GM12878 (cell line): Measurements from ENCODE around the gene TIGD1. TPM values are rescaled to one million over a fixed set of nuclear protein-coding genes. Genes with fewer than 3 reads are reported as not detected.

Source experiments
- ATAC-seq: fragments of 200-7000 bp; cut with Tn5 transposase; 3 replicates; pipeline ENCODE4 v1.9.1; 2020; ENCODE audit warnings: mild to moderate bottlenecking, moderate library complexity
- BruUV-seq: library from RNA; stranded (reverse); fragments of 400-500 nt; replicated peaks from 2 replicates; lab custom pipeline; 2021; lab: Mats Ljungman, UMichigan
- CTCF ChIA-PET: fragments of 300-600 bp; sonication (Branson Sonifier 250); formaldehyde crosslinking; extraction: SDS; loops from one replicate; lab custom pipeline; 2021; ENCODE audit warnings: inconsistent platforms; lab: Yijun Ruan, JAX
- POLR2A ChIA-PET: fragments of 350-600 bp; formaldehyde crosslinking; extraction: SDS; loops from one replicate; lab custom pipeline; 2021; ENCODE audit warnings: inconsistent platforms; lab: Charles Lee
- RAD21 ChIA-PET: fragments of 300-600 bp; sonication (Branson Sonifier 250); formaldehyde crosslinking; loops from one replicate; lab custom pipeline; 2023; ENCODE audit warnings: antibody characterized with exemption; ENCODE audit not compliant: unreplicated experiment; lab: Charles Lee
- SMC1A ChIA-PET: fragments of 300-600 bp; sonication (Branson Sonifier 250); formaldehyde crosslinking; loops from one replicate; lab custom pipeline; 2023; ENCODE audit not compliant: unreplicated experiment, uncharacterized antibody; lab: Charles Lee
- DNase-seq: peaks from one replicate; pipeline ENCODE4 v3.0.0-alpha.2; 2011; ENCODE audit warnings: low read depth, low spot score
- FAIRE-seq: peaks from 3 replicates; lab custom pipeline; 2011; peaks lifted over from hg19 to GRCh38; lab: Jason Lieb, UNC
- H2AFZ ChIP-seq: 2 replicates; pipeline ENCODE4 v1.6.0; 2011; ENCODE audit warnings: low read depth, low read length, control low read depth; ENCODE audit not compliant: control insufficient read depth
- H3K27ac ChIP-seq: 2 replicates; pipeline ENCODE4 v1.5.1; 2011; ENCODE audit warnings: control low read depth; ENCODE audit not compliant: control insufficient read depth, insufficient read depth
- H3K27me3 ChIP-seq, 2 experiments: replicated peaks in 1 of 2; 2 replicates each; pipeline versions ENCODE4 v1.6.0 to v1.6.1; 2011; ENCODE audit warnings: low read length in 1 of 2; ENCODE audit not compliant: control insufficient read depth in 2 of 2, insufficient read depth in 2 of 2
- H3K36me3 ChIP-seq, 2 experiments: 2 replicates each; pipeline ENCODE4 v1.5.1; 2011; ENCODE audit warnings: low read length in 1 of 2; ENCODE audit not compliant: control insufficient read depth in 2 of 2, insufficient read depth in 2 of 2
- H3K4me1 ChIP-seq: 2 replicates; pipeline ENCODE4 v1.6.1; 2011; ENCODE audit warnings: mild to moderate bottlenecking, low read length, moderate library complexity, mixed read lengths; ENCODE audit not compliant: control insufficient read depth, insufficient read depth
- H3K4me2 ChIP-seq: 2 replicates; pipeline ENCODE4 v1.6.0; 2011; ENCODE audit warnings: control low read depth; ENCODE audit not compliant: control insufficient read depth, insufficient read depth
- H3K4me3 ChIP-seq: fragments of 200-600 bp; sonication (generic); 2 replicates; pipeline ENCODE4 v1.5.1; 2016
- H3K79me2 ChIP-seq: 2 replicates; pipeline ENCODE4 v1.6.0; 2011; ENCODE audit warnings: low read length; ENCODE audit not compliant: control insufficient read depth, insufficient read depth
- H3K9ac ChIP-seq: 2 replicates; pipeline ENCODE4 v1.8.0; 2011; ENCODE audit warnings: low read length, control low read depth, mixed read lengths; ENCODE audit not compliant: control insufficient read depth, insufficient read depth
- H3K9me3 ChIP-seq: replicated peaks from 3 replicates; pipeline ENCODE4 v1.5.1; 2011; ENCODE audit warnings: mild to moderate bottlenecking, low read length; ENCODE audit not compliant: control insufficient read depth, insufficient read depth
- H4K20me1 ChIP-seq: 2 replicates; pipeline ENCODE4 v1.6.0; 2011; ENCODE audit not compliant: control insufficient read depth, insufficient read depth
- CBFB ChIP-seq: IDR thresholded peaks from 2 replicates; pipeline ENCODE4 v1.6.1; 2016; ENCODE audit warnings: antibody characterized with exemption, low read depth
- CHD2 ChIP-seq: IDR thresholded peaks from 2 replicates; pipeline ENCODE4 v1.6.1; 2011; ENCODE audit warnings: low read depth, low read length, improper control_type of control experiment, borderline replicate concordance
- KAT2A ChIP-seq: conservative IDR thresholded peaks from 2 replicates; pipeline ENCODE4 v1.6.1; 2011; ENCODE audit warnings: low read depth, low read length; ENCODE audit not compliant: control insufficient read depth
- MYC ChIP-seq: IDR thresholded peaks from 2 replicates; pipeline ENCODE4 v1.6.1; 2011; ENCODE audit warnings: mild to moderate bottlenecking, low read length, moderate library complexity, inconsistent platforms; ENCODE audit not compliant: insufficient read depth, insufficient replicate concordance, insufficient read length, severe bottlenecking
- POU2F2 ChIP-seq: IDR thresholded peaks from 3 replicates; pipeline ENCODE4 v1.6.1; 2011; ENCODE audit warnings: low read depth, mild to moderate bottlenecking, low read length, borderline replicate concordance
- RAD51 ChIP-seq: fragments of 450-650 bp; IDR thresholded peaks from 2 replicates; pipeline ENCODE4 v1.6.1; 2016; ENCODE audit warnings: moderate library complexity, mild to moderate bottlenecking, inconsistent platforms
- RUNX3 ChIP-seq: IDR thresholded peaks from 2 replicates; pipeline ENCODE4 v1.6.1; 2012; ENCODE audit warnings: low read length, inconsistent platforms
- WGBS: methylation state at CpG from one replicate; pipeline ENCODE4 v1.1.6; 2016; ENCODE audit warnings: low lambda C conversion rate; ENCODE audit not compliant: insufficient replicate concordance, insufficient coverage; ENCODE audit errors: missing lambda C conversion rate; 5-methylcytosine and 5-hydroxymethylcytosine counted together
- in situ Hi-C: fragments of 300-500 bp; cut with MboI; formaldehyde crosslinking; loops from 9 replicates; pipeline ENCODE4 v1.14.3; 2018; ENCODE audit warnings: mixed read lengths
- intact Hi-C: fragments of 100-400 bp; cut with micrococcal nuclease; formaldehyde crosslinking; loops from one replicate; pipeline ENCODE4 v1.14.2; 2022; ENCODE audit not compliant: unreplicated experiment
- polyA plus RNA-seq, 11 experiments: library from polyadenylated mRNA; depleted of rRNA in 4 of 11; unstranded in 6 of 11; stranded (reverse) in 5 of 11; fragments of >200 nt; fragmentation: Nextera tagmentation in 4 of 11; fragmentation: Illumina TruSeq in 1 of 11; extraction: Ambion mirVana in 4 of 11; extraction: Trizol in 1 of 11; gene quantifications; 1 replicate in 1 of 11; 2 replicates in 10 of 11; pipeline versions ENCODE4 v1.2.1 to v1.2.3, GENCODE V29; 2011 to 2016; ENCODE audit warnings: inconsistent platforms in 2 of 11, missing spikeins in 2 of 11, low read depth in 1 of 11
- total RNA-seq, 4 experiments: library from RNA; depleted of rRNA in 3 of 4; stranded (reverse); fragments of >200 nt in 3 of 4; fragmentation: Illumina TruSeq in 1 of 4; extraction: Trizol in 1 of 4; gene quantifications; 2 replicates each; pipeline versions ENCODE4 v1.2.1 to v1.2.3, GENCODE V29; 2013 to 2021
- TF ChIP-seq, protein P1 (sequence below): fragments of 450-650 bp; IDR thresholded peaks from 2 replicates; pipeline ENCODE4 v1.6.1; 2018; ENCODE audit warnings: borderline replicate concordance, mild to moderate bottlenecking; ENCODE audit not compliant: partially characterized antibody
- TF ChIP-seq, protein P2 (sequence below): IDR thresholded peaks from 2 replicates; pipeline ENCODE4 v1.6.1; 2011; ENCODE audit warnings: borderline replicate concordance, low read depth, mild to moderate bottlenecking, moderate library complexity, mixed read lengths, low read length; ENCODE audit not compliant: insufficient read depth; ENCODE audit errors: extremely low read length
- TF ChIP-seq, protein P3 (sequence below): fragments of 450-650 bp; IDR thresholded peaks from 2 replicates; pipeline ENCODE4 v1.6.1; 2017; ENCODE audit warnings: low read depth, mild to moderate bottlenecking, moderate library complexity
- TF ChIP-seq, protein P4 (sequence below): IDR thresholded peaks from 2 replicates; pipeline ENCODE4 v1.6.1; 2012; ENCODE audit warnings: low read depth, low read length, improper control_type of control experiment
- TF ChIP-seq, protein P5 (sequence below): IDR thresholded peaks from 2 replicates; pipeline ENCODE4 v1.6.1; 2012; ENCODE audit warnings: mild to moderate bottlenecking, low read depth, low read length

Gene TIGD1
- total and polyA plus RNA-seq, 10 of the 15 experiments (the other 5 are each of a cell fraction or from before 2014, with no cell fraction given): 1.4 to 8.4 (median 5.6) TPM

DNA sequence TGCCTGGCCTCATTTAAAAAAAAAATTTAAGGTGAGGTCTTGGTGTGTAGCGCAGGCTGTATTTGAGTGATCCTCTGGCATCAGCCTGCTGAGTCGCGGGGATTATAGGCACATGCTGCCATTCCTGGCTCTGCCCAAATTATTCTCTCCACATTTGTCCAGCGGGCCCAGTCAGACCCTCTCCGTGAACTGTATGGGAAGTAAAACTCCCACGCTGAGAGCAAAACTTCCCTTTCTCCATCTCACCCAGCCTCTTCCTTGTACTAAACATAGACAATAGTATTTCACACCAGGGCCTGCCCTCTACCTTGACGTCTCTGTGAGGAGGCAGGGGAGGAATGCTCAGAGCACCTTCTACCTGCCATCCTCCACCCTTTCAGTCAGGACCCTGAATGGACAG is 37.2 kb upstream of the TIGD1 start:
- Histone ChIP-seq H4K20me1 (no peaks in the 10 kb centered on the region), H3K36me3 (0 out of 4 replicates have a peak, but pooled peaks cover 0 to 4% of the 10 kb centered on the region in 2 experiments), H3K4me3 (no peak overlapping the region), H3K27me3 (no peaks in the 10 kb centered on the region), H2AFZ (no peak overlapping the region), H3K27ac (no peak overlapping the region), H3K4me2 (no peak overlapping the region), H3K9ac (no peak overlapping the region), H3K9me3 (no peaks in the 10 kb centered on the region), H3K4me1 (no peaks in the 10 kb centered on the region), H3K79me2 (no peaks in the 10 kb centered on the region)
- RAD21 ChIA-PET: no interaction called here
- intact Hi-C loops (no loop called here), in situ Hi-C loops (no loop called here)
- SMC1A ChIA-PET: no interaction called here
- FAIRE-seq (no peak), DNase-seq (no peak), ATAC-seq (no peak)
- no TSS peak for BruUV-seq
- WGBS: 50% methylated on average over 7 of the region's 7 CpGs
- CTCF ChIA-PET: no interaction called here
- POLR2A ChIA-PET: no interaction called here
- TF ChIP-seq, protein P1, sequence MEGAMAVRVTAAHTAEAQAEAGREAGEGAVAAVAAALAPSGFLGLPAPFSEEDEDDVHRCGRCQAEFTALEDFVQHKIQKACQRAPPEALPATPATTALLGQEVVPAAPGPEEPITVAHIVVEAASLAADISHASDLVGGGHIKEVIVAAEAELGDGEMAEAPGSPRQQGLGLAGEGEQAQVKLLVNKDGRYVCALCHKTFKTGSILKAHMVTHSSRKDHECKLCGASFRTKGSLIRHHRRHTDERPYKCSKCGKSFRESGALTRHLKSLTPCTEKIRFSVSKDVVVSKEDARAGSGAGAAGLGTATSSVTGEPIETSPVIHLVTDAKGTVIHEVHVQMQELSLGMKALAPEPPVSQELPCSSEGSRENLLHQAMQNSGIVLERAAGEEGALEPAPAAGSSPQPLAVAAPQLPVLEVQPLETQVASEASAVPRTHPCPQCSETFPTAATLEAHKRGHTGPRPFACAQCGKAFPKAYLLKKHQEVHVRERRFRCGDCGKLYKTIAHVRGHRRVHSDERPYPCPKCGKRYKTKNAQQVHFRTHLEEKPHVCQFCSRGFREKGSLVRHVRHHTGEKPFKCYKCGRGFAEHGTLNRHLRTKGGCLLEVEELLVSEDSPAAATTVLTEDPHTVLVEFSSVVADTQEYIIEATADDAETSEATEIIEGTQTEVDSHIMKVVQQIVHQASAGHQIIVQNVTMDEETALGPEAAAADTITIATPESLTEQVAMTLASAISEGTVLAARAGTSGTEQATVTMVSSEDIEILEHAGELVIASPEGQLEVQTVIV: no peak
- no peak for TF ChIP-seq CBFB
- TF ChIP-seq, protein P2, sequence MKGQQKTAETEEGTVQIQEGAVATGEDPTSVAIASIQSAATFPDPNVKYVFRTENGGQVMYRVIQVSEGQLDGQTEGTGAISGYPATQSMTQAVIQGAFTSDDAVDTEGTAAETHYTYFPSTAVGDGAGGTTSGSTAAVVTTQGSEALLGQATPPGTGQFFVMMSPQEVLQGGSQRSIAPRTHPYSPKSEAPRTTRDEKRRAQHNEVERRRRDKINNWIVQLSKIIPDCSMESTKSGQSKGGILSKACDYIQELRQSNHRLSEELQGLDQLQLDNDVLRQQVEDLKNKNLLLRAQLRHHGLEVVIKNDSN: no peak
- TF ChIP-seq, protein P3, sequence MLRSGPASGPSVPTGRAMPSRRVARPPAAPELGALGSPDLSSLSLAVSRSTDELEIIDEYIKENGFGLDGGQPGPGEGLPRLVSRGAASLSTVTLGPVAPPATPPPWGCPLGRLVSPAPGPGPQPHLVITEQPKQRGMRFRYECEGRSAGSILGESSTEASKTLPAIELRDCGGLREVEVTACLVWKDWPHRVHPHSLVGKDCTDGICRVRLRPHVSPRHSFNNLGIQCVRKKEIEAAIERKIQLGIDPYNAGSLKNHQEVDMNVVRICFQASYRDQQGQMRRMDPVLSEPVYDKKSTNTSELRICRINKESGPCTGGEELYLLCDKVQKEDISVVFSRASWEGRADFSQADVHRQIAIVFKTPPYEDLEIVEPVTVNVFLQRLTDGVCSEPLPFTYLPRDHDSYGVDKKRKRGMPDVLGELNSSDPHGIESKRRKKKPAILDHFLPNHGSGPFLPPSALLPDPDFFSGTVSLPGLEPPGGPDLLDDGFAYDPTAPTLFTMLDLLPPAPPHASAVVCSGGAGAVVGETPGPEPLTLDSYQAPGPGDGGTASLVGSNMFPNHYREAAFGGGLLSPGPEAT: no peak
- no peak for TF ChIP-seq POU2F2
- TF ChIP-seq RAD51: no peak
- no peak for TF ChIP-seq MYC
- TF ChIP-seq, protein P4, sequence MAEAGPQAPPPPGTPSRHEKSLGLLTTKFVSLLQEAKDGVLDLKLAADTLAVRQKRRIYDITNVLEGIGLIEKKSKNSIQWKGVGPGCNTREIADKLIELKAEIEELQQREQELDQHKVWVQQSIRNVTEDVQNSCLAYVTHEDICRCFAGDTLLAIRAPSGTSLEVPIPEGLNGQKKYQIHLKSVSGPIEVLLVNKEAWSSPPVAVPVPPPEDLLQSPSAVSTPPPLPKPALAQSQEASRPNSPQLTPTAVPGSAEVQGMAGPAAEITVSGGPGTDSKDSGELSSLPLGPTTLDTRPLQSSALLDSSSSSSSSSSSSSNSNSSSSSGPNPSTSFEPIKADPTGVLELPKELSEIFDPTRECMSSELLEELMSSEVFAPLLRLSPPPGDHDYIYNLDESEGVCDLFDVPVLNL: no peak
- no peak for TF ChIP-seq KAT2A
- TF ChIP-seq CHD2: no peak
- TF ChIP-seq RUNX3: no peak
- TF ChIP-seq, protein P5, sequence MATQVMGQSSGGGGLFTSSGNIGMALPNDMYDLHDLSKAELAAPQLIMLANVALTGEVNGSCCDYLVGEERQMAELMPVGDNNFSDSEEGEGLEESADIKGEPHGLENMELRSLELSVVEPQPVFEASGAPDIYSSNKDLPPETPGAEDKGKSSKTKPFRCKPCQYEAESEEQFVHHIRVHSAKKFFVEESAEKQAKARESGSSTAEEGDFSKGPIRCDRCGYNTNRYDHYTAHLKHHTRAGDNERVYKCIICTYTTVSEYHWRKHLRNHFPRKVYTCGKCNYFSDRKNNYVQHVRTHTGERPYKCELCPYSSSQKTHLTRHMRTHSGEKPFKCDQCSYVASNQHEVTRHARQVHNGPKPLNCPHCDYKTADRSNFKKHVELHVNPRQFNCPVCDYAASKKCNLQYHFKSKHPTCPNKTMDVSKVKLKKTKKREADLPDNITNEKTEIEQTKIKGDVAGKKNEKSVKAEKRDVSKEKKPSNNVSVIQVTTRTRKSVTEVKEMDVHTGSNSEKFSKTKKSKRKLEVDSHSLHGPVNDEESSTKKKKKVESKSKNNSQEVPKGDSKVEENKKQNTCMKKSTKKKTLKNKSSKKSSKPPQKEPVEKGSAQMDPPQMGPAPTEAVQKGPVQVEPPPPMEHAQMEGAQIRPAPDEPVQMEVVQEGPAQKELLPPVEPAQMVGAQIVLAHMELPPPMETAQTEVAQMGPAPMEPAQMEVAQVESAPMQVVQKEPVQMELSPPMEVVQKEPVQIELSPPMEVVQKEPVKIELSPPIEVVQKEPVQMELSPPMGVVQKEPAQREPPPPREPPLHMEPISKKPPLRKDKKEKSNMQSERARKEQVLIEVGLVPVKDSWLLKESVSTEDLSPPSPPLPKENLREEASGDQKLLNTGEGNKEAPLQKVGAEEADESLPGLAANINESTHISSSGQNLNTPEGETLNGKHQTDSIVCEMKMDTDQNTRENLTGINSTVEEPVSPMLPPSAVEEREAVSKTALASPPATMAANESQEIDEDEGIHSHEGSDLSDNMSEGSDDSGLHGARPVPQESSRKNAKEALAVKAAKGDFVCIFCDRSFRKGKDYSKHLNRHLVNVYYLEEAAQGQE: no peak
